GM18861 (cell line): ENCODE results near the gene ADAM11.

ENCODE experiments used
- ATAC-seq: cut with Tn5 transposase; IDR thresholded peaks from one replicate; pipeline ENCODE4 v1.9.1; 2021; ENCODE audit not compliant: unreplicated experiment

The ADAM11 gene

DNA sequence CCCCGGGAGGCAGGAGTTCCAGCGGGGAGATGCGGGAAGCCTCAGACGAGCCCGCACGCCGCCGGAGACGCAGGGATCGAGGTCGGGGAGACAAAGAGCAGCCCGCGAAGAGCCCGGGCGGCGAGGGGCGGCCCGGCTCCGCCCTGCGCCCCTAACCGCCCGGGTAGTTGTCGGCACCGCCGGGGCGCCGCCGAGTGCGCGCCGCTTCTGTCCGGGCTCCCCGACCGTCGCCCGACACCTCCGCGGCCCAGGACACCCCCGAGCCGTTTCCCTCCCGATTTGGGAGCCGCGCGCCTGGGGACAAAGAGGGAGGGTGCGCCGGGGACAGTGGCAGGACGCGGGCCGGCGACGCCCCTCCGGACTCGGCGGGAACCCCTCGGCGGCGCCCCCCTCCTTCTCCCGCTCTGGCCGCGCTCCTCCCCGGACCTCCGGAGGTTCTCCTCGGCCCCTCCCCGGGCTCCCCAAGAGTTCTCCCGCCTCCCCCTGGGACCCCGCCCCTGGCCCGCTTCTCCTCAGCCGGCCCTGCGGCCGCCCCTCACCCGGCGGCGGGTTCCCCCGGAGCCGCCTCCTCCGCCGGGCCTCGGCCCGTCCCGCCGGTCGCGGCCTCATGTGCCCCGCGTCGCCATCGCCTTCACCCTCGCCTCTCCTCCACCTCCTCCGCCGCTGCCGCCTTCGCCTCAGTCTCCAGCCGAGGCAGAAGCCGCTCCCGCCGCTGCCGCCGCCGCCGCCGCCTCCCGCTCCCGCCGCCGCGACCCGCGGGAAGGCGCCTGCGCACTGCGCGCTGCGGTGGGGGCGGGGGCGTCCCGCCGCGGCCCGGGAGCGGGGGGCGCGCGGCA is 71.0 kb downstream of the ADAM11 start, which contains the start of gene GJC1:
TSS of gene GJC1 (minus strand) at position 765 of the 836 bp plus-strand sequence. CDS start 24,470 bp downstream, outside the sequence.
- no peak for ATAC-seq

DNA sequence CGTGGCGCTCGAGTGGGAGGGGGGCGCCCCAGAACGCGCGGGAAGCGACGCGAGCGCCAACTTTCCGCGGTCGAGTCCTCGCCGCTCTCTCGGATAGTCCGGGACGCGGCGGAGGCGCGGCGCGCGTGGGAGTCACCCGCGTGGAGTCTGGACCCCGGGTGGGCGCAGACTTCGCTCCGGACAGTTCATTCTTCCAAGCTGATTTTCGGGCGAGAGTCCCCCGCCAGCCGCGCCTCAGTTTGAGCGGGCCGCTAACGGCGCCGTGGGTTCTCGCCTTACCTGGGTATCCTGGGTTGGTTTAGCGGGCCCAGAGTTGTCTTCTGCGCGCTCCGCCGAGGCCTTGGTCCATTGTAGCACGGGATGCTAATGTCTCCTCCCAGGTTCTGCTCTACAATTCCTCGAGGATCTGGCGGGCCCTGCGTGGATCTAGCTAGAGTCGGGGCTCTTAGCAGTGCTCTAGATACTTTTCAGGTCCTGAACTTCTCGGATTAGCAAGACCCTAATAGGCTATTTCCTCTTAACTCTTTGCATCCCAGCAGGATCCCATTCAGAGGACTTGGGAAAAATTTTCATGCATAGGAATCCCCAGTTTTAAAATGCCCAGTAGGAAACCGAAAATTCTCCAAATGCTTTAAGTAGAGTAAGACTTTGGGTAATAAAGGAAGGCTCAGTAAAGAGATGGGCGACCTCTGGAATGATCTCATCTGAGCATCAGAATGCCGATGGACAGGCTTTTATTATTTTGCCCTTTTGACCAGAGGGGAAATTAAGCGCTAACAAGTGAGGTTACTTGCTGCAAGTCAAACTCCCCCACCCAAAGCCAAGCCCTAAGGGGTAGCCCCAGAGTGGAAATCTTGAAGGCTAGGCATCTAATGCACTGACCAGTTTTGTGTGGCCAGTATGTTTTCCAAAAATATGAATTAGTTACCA is 71.8 kb downstream of the ADAM11 start:
- ATAC-seq, result no peak

DNA sequence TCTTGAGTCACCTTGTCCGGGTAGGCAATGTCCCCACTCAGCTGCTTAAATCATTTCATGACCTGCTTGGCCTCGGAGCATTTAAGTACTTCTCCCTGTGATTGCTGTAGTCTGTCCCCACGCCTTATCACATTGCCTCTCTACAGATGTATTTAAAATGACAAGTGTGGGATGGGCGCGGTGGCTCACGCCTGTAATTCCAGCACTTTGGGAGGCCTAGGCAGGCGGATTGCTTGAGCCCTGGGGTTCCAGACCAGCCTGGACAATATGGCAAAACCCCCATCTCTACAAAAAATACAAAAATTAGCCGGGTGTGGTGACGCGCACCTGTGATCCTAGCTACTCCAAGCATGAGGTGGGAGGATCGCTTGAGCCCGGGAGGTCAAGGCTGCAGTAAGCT is 72.6 kb downstream of the ADAM11 start:
- ATAC-seq, result no peak
